GM18517 (cell line): ENCODE measurements around the gene CIDEC.
A peak's percentile ranks its signal among the peaks of the same experiment; 100 is the strongest.
"Not testable (repeated sequence)": the region's sequence is repeated elsewhere in the genome, so short reads cannot be mapped to it uniquely, and the experiment has no call there.

Source experiments
- ATAC-seq: cut with Tn5 transposase; IDR thresholded peaks from one replicate; pipeline ENCODE4 v1.9.1; 2021; ENCODE audit warnings: mild to moderate bottlenecking, moderate library complexity; ENCODE audit not compliant: unreplicated experiment

The CIDEC gene

GRCh38 chr3:9902372-9903237, 22.6 kb upstream of the CIDEC start, which contains the start of gene IL17RE:
Gene IL17RE, plus strand, starts transcription at chr3:9902848. Its CDS starts 85 bp downstream, at chr3:9902933.
- ATAC-seq: no peak

- ATAC-seq: no peak
These were observed 21.9 kb upstream of the CIDEC start for GRCh38 chr3:9901967-9902366.

GRCh38 chr3:9900965-9901415, 20.9 kb upstream of the CIDEC start:
- ATAC-seq: not testable (repeated sequence)

GRCh38 chr3:9899289-9899791, 19.3 kb upstream of the CIDEC start:
- ATAC-seq: no peak

- no peak for ATAC-seq
These were observed 18.6 kb upstream of the CIDEC start for GRCh38 chr3:9898467-9899241.

- peak; percentile 52 for ATAC-seq
These were observed 17.6 kb upstream of the CIDEC start for GRCh38 chr3:9897408-9898372.

GRCh38 chr3:9896755-9897407, 16.8 kb upstream of the CIDEC start:
- ATAC-seq: not testable (repeated sequence)

- ATAC-seq: not testable (repeated sequence)
These were observed 15.7 kb upstream of the CIDEC start for GRCh38 chr3:9895715-9896114.

- no peak for ATAC-seq
These were observed 13.7 kb upstream of the CIDEC start for GRCh38 chr3:9893739-9894138.

- ATAC-seq: no peak
These were observed 11.1 kb upstream of the CIDEC start for GRCh38 chr3:9891072-9891622.

- peak; percentile 63 for ATAC-seq
These were observed 10.4 kb upstream of the CIDEC start, which contains the start of gene JAGN1 for GRCh38 chr3:9890249-9891071. Gene JAGN1, plus strand, starts transcription at chr3:9890610. Its CDS starts 113 bp downstream, at chr3:9890723.

GRCh38 chr3:9889405-9889804, 9.4 kb upstream of the CIDEC start:
- ATAC-seq: no peak

- no peak for ATAC-seq
These were observed 8.5 kb upstream of the CIDEC start for GRCh38 chr3:9888540-9888939.

- no peak for ATAC-seq
These were observed 7.4 kb upstream of the CIDEC start for GRCh38 chr3:9887480-9887879.

GRCh38 chr3:9886328-9886727, 6.3 kb upstream of the CIDEC start:
- no peak for ATAC-seq

- ATAC-seq: no peak
These were observed 4.6 kb upstream of the CIDEC start for GRCh38 chr3:9884555-9885165.

GRCh38 chr3:9883706-9884554, 3.9 kb upstream of the CIDEC start:
- no peak for ATAC-seq
